K562 (cell line): ENCODE measurements around the gene SLC31A1. TPM values are rescaled to one million over a fixed set of nuclear protein-coding genes. Genes with fewer than 3 reads are reported as not detected.

Experiments used
- ATAC-seq: fragments of 200-7000 bp; cut with Tn5 transposase; 3 replicates; pipeline ENCODE4 v1.9.1; 2020; ENCODE audit warnings: moderate library complexity
- BruUV-seq: library from RNA; stranded (reverse); fragments of 400-500 nt; replicated peaks from 2 replicates; lab custom pipeline; 2021; lab: Mats Ljungman, UMichigan
- CTCF ChIA-PET: fragments of 300-600 bp; formaldehyde crosslinking; extraction: SDS; loops from one replicate; lab custom pipeline; 2021; ENCODE audit warnings: low intra/inter-chr PET ratio; lab: Yijun Ruan, JAX
- POLR2A ChIA-PET: fragments of 300-600, 350-650 bp; sonication (Branson Sonifier 250); formaldehyde crosslinking; extraction: SDS; loops from one replicate; lab custom pipeline; 2021; ENCODE audit warnings: antibody characterized with exemption, inconsistent platforms; lab: Yijun Ruan, JAX
- DNase-seq, 4 experiments: peaks; one replicate each; pipeline versions ENCODE4 v3.0.0 to v3.0.0-alpha.2; 2011 to 2018; ENCODE audit warnings: low spot score in 3 of 4, mixed read lengths in 3 of 4; ENCODE audit errors: extremely low read depth in 1 of 4
- FAIRE-seq: peaks from 2 replicates; lab custom pipeline; 2011; peaks lifted over from hg19 to GRCh38; lab: Jason Lieb, UNC
- H2AFZ ChIP-seq: 2 replicates; pipeline ENCODE4 v1.6.0; 2011; ENCODE audit warnings: low read depth, low read length, control low read depth, inconsistent platforms
- H3K27ac ChIP-seq: fragments of 200-600 bp; 3 replicates; pipeline ENCODE4 v1.8.0; 2011; ENCODE audit warnings: low read depth, mild to moderate bottlenecking, control low read depth, inconsistent platforms, low read length, moderate library complexity, mixed read lengths; ENCODE audit errors: extremely low read depth
- H3K27me3 ChIP-seq, 2 experiments: fragments of 300-600 bp in 1 of 2; 2 replicates in 1 of 2; 3 replicates in 1 of 2; pipeline versions ENCODE4 v1.6.0 to v1.8.0; 2011; ENCODE audit warnings: inconsistent platforms in 2 of 2, low read length in 2 of 2, mild to moderate bottlenecking in 1 of 2, mixed read lengths in 1 of 2, moderate library complexity in 1 of 2; ENCODE audit not compliant: control insufficient read depth in 2 of 2, insufficient read depth in 2 of 2
- H3K36me3 ChIP-seq: fragments of 300-600 bp; 3 replicates; pipeline ENCODE4 v1.8.0; 2011; ENCODE audit warnings: mild to moderate bottlenecking, low read length, inconsistent platforms; ENCODE audit not compliant: control insufficient read depth, insufficient read depth
- H3K4me1 ChIP-seq, 2 experiments: fragments of 200-600 bp in 1 of 2; replicated peaks in 1 of 2; 2 replicates in 1 of 2; 3 replicates in 1 of 2; pipeline versions ENCODE4 v1.5.1 to v1.8.0; 2011; ENCODE audit warnings: inconsistent platforms in 2 of 2, low read length in 2 of 2, mild to moderate bottlenecking in 1 of 2, mixed read lengths in 1 of 2, moderate library complexity in 1 of 2; ENCODE audit not compliant: control insufficient read depth in 2 of 2, insufficient read depth in 2 of 2
- H3K4me2 ChIP-seq: 2 replicates; pipeline ENCODE4 v1.6.1; 2011; ENCODE audit warnings: low read length, control low read depth, inconsistent platforms, mixed read lengths; ENCODE audit not compliant: insufficient read depth
- H3K4me3 ChIP-seq: fragments of 200-600 bp; sonication (generic), shearing (Covaris generic); 2 replicates; pipeline ENCODE4 v1.5.1; 2016; ENCODE audit warnings: control low read depth, inconsistent platforms
- H3K79me2 ChIP-seq: fragments of 200-600 bp; 3 replicates; pipeline ENCODE4 v1.8.0; 2011; ENCODE audit warnings: low read length, inconsistent platforms; ENCODE audit not compliant: control insufficient read depth, insufficient read depth
- H3K9ac ChIP-seq, 2 experiments: 2 replicates each; pipeline versions ENCODE4 v1.6.0 to v1.6.1; 2011; ENCODE audit warnings: low read depth in 2 of 2, low read length in 2 of 2, control low read depth in 1 of 2, inconsistent platforms in 1 of 2, mild to moderate bottlenecking in 1 of 2, mixed read lengths in 1 of 2; ENCODE audit not compliant: insufficient read depth in 1 of 2
- H3K9me1 ChIP-seq: one replicate; pipeline ENCODE4 v1.6.0; 2011; ENCODE audit warnings: inconsistent platforms, mild to moderate bottlenecking, low read length, moderate library complexity; ENCODE audit not compliant: control insufficient read depth, insufficient read depth
- H3K9me3 ChIP-seq: replicated peaks from 2 replicates; pipeline ENCODE4 v1.5.1; 2011; ENCODE audit warnings: low read depth, low read length, inconsistent platforms; ENCODE audit not compliant: control insufficient read depth, insufficient read depth
- H4K20me1 ChIP-seq: replicated peaks from 2 replicates; pipeline ENCODE4 v1.6.1; 2011; ENCODE audit warnings: low read length, inconsistent platforms, mixed read lengths; ENCODE audit not compliant: control insufficient read depth, insufficient read depth
- CEBPG ChIP-seq, 3 experiments: fragments of 200-800 bp in 1 of 3; sonication (Bioruptor generic) in 1 of 3; sonication (generic) in 1 of 3; formaldehyde crosslinking in 1 of 3; IDR thresholded peaks in 2 of 3; conservative IDR thresholded peaks in 1 of 3; 2 replicates each; pipeline versions ENCODE4 v1.6.1 to v1.8.0; 2016 to 2022; ENCODE audit warnings: missing compliant biosample characterization in 2 of 3, missing genetic modification characterization in 2 of 3, mild to moderate bottlenecking in 1 of 3, missing genetic modification reagents in 1 of 3
- DMBX1 ChIP-seq: fragments of 250-450 bp; sonication (Bioruptor Pico); IDR thresholded peaks from 2 replicates; pipeline ENCODE4 v1.8.0; 2022; ENCODE audit warnings: inconsistent platforms, mild to moderate bottlenecking, moderate library complexity, borderline replicate concordance
- ETV1 ChIP-seq: fragments of 450-650 bp; conservative IDR thresholded peaks from 2 replicates; pipeline ENCODE4 v1.6.1; 2016; ENCODE audit warnings: missing genetic modification characterization, control low read depth, low read depth, missing compliant biosample characterization
- FOSL1 ChIP-seq: fragments of 200-800 bp; sonication (Bioruptor generic); conservative IDR thresholded peaks from 2 replicates; pipeline ENCODE4 v1.6.1; 2016; ENCODE audit warnings: missing genetic modification characterization, missing compliant biosample characterization
- GABPA ChIP-seq: fragments of 200-800 bp; sonication (Bioruptor generic); conservative IDR thresholded peaks from 2 replicates; pipeline ENCODE4 v1.6.1; 2016; ENCODE audit warnings: low read depth, missing genetic modification characterization, missing compliant biosample characterization
- HMG20B ChIP-seq: fragments of 250-450 bp; sonication (Bioruptor Pico); IDR thresholded peaks from 2 replicates; pipeline ENCODE4 v1.5.0; 2021; ENCODE audit warnings: mild to moderate bottlenecking
- SETDB1 ChIP-seq: IDR thresholded peaks from one replicate; pipeline ENCODE4 v1.6.1; 2012; ENCODE audit warnings: low read length, control low read depth, inconsistent platforms
- TBL1XR1 ChIP-seq, 2 experiments: IDR thresholded peaks; 2 replicates each; pipeline ENCODE4 v1.6.1; 2012; ENCODE audit warnings: improper control_type of control experiment in 2 of 2, low read length in 2 of 2, mild to moderate bottlenecking in 1 of 2
- ZNF175 ChIP-seq: fragments of 200-800 bp; sonication (Bioruptor generic); IDR thresholded peaks from 2 replicates; pipeline ENCODE4 v1.6.1; 2016; ENCODE audit warnings: low read depth, mild to moderate bottlenecking, missing genetic modification characterization, missing compliant biosample characterization
- ZNF584 ChIP-seq: fragments of 200-800 bp; sonication (Bioruptor generic); IDR thresholded peaks from 2 replicates; pipeline ENCODE4 v1.6.1; 2016; ENCODE audit warnings: low read depth, mild to moderate bottlenecking, missing genetic modification characterization, missing compliant biosample characterization
- WGBS: fragments of 100-300 bp; shearing (Covaris generic); methylation state at CpG from one replicate; pipeline ENCODE4 v1.1.6; 2016; ENCODE audit warnings: low coverage, mixed read lengths; ENCODE audit not compliant: insufficient coverage; ENCODE audit errors: missing lambda C conversion rate; 5-methylcytosine and 5-hydroxymethylcytosine counted together
- in situ Hi-C: fragments of 300-500 bp; cut with MboI; formaldehyde crosslinking; loops from 4 replicates; pipeline ENCODE4 v1.15.0; 2018; ENCODE audit warnings: inconsistent platforms, mixed read lengths
- intact Hi-C: fragments of 100-400 bp; cut with micrococcal nuclease; formaldehyde crosslinking; loops from 2 replicates; pipeline ENCODE4 v1.14.2; 2022
- polyA plus RNA-seq, 8 experiments: library from polyadenylated mRNA; depleted of rRNA in 4 of 8; stranded (reverse) in 5 of 8; unstranded in 3 of 8; fragments of >200 nt; fragmentation: Nextera tagmentation in 2 of 8; fragmentation: Illumina TruSeq in 1 of 8; extraction: Ambion mirVana in 2 of 8; extraction: Trizol in 1 of 8; gene quantifications; 2 replicates each; pipeline versions ENCODE4 v1.2.1 to v1.2.3, GENCODE V29; 2011 to 2014; ENCODE audit warnings: inconsistent platforms in 1 of 8, missing spikeins in 1 of 8
- total RNA-seq, 7 experiments: library from RNA; depleted of rRNA in 6 of 7; stranded (reverse); fragments of >200 nt in 6 of 7; fragmentation: Illumina TruSeq in 2 of 7; extraction: Trizol in 2 of 7; gene quantifications; 2 replicates each; pipeline versions ENCODE4 v1.2.1 to v1.2.3, GENCODE V29; 2011 to 2021; ENCODE audit warnings: low replicate concordance in 1 of 7
- TF ChIP-seq, protein P1 (sequence below), 2 experiments: fragments of 450-650 bp in 1 of 2; sonication (generic) in 1 of 2; formaldehyde crosslinking in 1 of 2; IDR thresholded peaks in 1 of 2; conservative IDR thresholded peaks in 1 of 2; 2 replicates each; pipeline versions ENCODE4 v1.6.1 to v1.8.1; 2016 to 2023; ENCODE audit warnings: mild to moderate bottlenecking in 2 of 2, moderate library complexity in 2 of 2, inconsistent platforms in 1 of 2, missing genetic modification reagents in 1 of 2
- TF ChIP-seq, protein P2 (sequence below): fragments of 200-800 bp; sonication (Bioruptor generic); IDR thresholded peaks from 2 replicates; pipeline ENCODE4 v1.6.1; 2016; ENCODE audit warnings: missing genetic modification characterization, missing compliant biosample characterization

Gene SLC31A1
- total and polyA plus RNA-seq, 9 of the 15 experiments (the other 6 are each of a cell fraction or from before 2014, with no cell fraction given): 15.4 to 40.7 (median 25.9) TPM

DNA sequence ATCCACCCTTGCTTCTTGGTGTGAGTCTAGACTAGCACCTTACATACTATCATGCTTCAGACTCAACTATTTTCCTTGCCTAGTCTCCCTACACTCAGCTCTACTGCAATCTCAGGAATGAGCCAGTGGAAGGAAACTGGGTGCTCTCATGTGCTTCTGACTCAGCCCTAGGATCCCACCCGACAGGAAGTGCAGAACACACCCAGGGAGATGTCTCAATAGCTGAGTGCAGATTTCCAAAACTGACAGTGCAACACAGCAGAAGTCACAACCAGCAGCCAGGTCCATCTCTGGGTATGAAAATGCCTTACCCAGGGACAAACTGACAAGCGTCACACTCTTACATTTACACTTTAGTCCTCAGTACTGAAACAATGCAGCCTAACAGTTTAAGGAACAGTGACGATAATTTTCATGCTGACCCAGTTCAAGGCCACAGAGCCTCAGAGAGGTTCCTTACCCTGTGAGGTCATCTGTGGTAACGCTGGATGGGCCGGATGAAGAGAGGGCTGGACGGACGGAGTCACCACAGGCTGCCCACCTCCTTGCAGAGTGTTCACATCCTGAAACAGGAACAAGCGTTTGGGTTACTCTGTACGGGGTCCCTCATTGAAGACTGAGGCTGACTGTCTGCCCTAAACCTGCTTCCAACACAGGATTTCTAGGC lies 33.3 kb upstream of the SLC31A1 start:
- no peaks in the 10 kb centered on the region for H3K4me1 ChIP-seq
- H3K4me2 ChIP-seq: no peak overlapping the region
- H3K27me3 ChIP-seq: no peaks in the 10 kb centered on the region
- no peaks in the 10 kb centered on the region for H4K20me1 ChIP-seq
- in situ Hi-C loops (no loop called here), intact Hi-C loops (no loop called here)
- ChIA-PET CTCF (no interaction called here), POLR2A (interaction anchor here (0.6 kb wide), 1 partner anchor 1383 kb away, joined by 5 read pairs; no protein-coding TSS in a partner anchor)
- no peak overlapping the region for H2AFZ ChIP-seq
- BruUV-seq: no TSS peak
- peaks cover 90% of the 10 kb centered on the region for H3K36me3 ChIP-seq
- no peak overlapping the region for H3K9ac ChIP-seq
- DNase-seq: no peak
- 89% methylated on average over 9 of the region's 9 CpGs for WGBS
- H3K79me2 ChIP-seq: no peaks in the 10 kb centered on the region
- no peak for ATAC-seq
- no peak overlapping the region for H3K27ac ChIP-seq
- FAIRE-seq: no peak
- H3K4me3 ChIP-seq: no peak overlapping the region
- no peaks in the 10 kb centered on the region for H3K9me1 ChIP-seq
- peak; percentile 41; the same call in 1 of the 2 replicates for TF ChIP-seq ETV1 (tag)
- no peak for TF ChIP-seq TBL1XR1 (IDR thresholded peaks at IDR 0.05; ENCODE audit: low read length in 2 of 2)
- TF ChIP-seq ZNF175 (CRISPR knock-in tag): peak; percentile 16; the same call in 1 of the 2 replicates
- no peak for TF ChIP-seq CEBPG (CRISPR knock-in tag; IDR thresholded peaks at IDR 0.05)
- peak in 1 of 2 experiments; percentile 66; a peak in 1 of 4 replicates for TF ChIP-seq CEBPG (tag; conservative IDR thresholded peaks at IDR 0.05 in 1 of 2, IDR thresholded peaks at IDR 0.05 in 1 of 2)
- 0 out of 2 replicates have a peak, but pooled peaks have one; percentile 27 for TF ChIP-seq ZNF584
- peak; percentile 82 for TF ChIP-seq FOSL1 (tag)
- TF ChIP-seq, protein P1, sequence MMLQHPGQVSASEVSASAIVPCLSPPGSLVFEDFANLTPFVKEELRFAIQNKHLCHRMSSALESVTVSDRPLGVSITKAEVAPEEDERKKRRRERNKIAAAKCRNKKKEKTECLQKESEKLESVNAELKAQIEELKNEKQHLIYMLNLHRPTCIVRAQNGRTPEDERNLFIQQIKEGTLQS (IDR thresholded peaks at IDR 0.05): peak; percentile 35; the same call in 1 of the 2 replicates
- TF ChIP-seq, protein P1 (CRISPR knock-in tag; conservative IDR thresholded peaks at IDR 0.05): no peak
- TF ChIP-seq DMBX1 (CRISPR knock-in tag): no peak
- no peak for TF ChIP-seq HMG20B (CRISPR knock-in tag)
- peak; percentile 42; the same call in 1 of the 2 replicates for TF ChIP-seq GABPA (tag)
- TF ChIP-seq SETDB1: no peak
- TF ChIP-seq, protein P2, sequence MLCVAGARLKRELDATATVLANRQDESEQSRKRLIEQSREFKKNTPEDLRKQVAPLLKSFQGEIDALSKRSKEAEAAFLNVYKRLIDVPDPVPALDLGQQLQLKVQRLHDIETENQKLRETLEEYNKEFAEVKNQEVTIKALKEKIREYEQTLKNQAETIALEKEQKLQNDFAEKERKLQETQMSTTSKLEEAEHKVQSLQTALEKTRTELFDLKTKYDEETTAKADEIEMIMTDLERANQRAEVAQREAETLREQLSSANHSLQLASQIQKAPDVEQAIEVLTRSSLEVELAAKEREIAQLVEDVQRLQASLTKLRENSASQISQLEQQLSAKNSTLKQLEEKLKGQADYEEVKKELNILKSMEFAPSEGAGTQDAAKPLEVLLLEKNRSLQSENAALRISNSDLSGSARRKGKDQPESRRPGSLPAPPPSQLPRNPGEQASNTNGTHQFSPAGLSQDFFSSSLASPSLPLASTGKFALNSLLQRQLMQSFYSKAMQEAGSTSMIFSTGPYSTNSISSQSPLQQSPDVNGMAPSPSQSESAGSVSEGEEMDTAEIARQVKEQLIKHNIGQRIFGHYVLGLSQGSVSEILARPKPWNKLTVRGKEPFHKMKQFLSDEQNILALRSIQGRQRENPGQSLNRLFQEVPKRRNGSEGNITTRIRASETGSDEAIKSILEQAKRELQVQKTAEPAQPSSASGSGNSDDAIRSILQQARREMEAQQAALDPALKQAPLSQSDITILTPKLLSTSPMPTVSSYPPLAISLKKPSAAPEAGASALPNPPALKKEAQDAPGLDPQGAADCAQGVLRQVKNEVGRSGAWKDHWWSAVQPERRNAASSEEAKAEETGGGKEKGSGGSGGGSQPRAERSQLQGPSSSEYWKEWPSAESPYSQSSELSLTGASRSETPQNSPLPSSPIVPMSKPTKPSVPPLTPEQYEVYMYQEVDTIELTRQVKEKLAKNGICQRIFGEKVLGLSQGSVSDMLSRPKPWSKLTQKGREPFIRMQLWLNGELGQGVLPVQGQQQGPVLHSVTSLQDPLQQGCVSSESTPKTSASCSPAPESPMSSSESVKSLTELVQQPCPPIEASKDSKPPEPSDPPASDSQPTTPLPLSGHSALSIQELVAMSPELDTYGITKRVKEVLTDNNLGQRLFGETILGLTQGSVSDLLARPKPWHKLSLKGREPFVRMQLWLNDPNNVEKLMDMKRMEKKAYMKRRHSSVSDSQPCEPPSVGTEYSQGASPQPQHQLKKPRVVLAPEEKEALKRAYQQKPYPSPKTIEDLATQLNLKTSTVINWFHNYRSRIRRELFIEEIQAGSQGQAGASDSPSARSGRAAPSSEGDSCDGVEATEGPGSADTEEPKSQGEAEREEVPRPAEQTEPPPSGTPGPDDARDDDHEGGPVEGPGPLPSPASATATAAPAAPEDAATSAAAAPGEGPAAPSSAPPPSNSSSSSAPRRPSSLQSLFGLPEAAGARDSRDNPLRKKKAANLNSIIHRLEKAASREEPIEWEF (CRISPR knock-in tag): no peak
- no peaks in the 10 kb centered on the region for H3K9me3 ChIP-seq
